GM10847 (cell line): ENCODE data around the gene SPATA21.

Experiments used
- POLR2A ChIP-seq: IDR thresholded peaks from 2 replicates; pipeline ENCODE4 v1.6.1; 2011; ENCODE audit not compliant: insufficient read length; ENCODE audit errors: extremely low read depth

Gene SPATA21

DNA sequence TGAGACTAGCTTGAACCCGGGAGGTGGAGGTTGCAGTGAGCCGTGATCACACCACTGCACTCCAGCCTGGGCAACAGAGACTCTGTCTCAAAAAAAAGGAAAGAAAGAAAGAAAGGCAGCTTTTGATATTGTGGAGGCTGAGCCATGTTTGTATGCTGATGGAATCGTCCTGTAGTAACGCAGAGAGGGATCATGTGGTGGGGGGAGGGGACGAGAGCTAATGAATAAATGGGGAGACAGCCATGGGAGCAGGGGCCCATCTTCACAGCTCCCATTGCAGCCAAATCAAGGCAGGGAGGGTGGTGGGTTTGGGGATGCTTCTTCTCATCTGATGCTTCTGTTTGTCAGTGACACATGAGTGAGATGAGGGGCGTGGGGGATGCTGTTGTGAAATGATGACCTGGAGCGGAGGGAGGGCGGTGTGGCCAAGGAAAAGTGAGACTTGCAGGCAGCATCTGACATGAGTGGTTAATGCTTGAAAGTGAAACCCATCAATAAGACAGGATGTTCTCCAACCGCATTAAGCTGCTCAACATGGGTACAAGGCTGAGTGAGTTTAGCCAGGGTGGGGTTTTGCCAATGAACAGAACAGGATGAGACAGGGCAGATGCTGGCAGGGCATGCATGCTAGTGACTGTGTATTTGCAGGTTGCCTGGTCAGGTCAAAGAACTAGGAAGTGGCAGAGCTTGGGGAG, 16.7 kb downstream of the SPATA21 start:
- TF ChIP-seq POLR2A, result no peak

DNA sequence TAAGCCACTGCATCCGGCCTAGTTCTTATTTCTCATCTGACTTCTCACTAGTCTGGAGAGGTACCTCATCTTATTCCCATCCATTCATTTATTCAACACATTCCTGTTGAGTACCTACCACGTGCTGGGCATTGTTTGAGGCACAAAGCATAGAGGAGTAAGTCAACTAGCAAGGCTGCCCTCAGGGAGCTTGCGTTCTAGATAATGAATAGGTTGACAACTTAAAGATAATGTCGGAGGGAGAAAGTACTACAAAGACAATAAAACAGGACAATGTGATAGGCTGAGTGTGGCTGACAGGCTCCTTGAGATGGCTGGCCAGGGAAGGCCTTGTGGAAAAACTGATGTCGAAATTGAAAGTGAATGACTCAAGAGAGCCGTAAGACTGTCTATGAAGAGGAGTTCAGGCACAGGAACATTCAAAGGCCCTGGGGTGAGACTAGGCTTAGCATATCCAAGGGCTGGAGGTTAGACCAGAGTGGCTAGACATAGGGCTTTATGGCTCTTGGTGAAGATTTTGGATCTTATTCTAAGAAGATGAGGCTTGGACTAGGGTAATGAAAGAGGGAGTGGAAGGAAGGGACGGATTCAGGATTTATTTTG, 18.3 kb downstream of the SPATA21 start:
- TF ChIP-seq POLR2A, result no peak

DNA sequence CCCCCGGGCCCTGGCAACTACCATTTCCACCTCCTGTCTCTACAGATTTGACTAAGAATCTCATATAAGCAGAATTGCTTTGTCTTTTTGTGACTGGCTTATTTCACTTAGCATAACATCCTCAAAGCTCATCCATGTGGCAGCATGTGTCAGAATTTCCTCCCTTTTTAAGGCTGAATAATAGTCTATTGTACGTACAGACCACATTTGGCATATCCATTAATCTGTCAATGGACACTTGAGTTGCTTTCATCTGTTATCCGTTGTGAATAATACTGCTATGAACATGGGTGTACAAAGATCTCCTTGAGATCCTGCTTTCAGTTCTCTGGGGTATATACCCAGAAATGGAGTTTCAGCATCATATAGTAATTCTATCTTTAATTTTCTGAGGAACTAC, 24.0 kb downstream of the SPATA21 start:
- no peak for TF ChIP-seq POLR2A

DNA sequence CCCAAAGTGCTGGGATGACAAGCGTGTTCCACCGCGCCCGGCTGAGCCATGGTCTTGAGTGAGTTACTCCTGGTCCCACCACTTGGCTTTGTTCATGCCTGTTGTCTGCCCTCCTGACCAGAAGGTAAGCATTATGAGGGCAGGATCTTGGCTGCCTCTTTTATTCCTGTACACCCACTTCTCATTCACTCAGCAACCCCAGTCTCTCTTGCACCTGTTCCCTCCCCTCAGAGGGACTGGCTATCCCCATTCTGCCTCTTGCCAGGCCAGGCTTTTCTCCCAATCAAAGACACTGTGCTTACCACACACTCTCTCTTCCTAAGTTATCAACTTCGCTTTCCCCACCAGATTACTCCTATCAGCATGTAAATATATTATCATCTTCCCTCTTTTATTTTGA, 26.4 kb downstream of the SPATA21 start:
- TF ChIP-seq POLR2A, result no peak

DNA sequence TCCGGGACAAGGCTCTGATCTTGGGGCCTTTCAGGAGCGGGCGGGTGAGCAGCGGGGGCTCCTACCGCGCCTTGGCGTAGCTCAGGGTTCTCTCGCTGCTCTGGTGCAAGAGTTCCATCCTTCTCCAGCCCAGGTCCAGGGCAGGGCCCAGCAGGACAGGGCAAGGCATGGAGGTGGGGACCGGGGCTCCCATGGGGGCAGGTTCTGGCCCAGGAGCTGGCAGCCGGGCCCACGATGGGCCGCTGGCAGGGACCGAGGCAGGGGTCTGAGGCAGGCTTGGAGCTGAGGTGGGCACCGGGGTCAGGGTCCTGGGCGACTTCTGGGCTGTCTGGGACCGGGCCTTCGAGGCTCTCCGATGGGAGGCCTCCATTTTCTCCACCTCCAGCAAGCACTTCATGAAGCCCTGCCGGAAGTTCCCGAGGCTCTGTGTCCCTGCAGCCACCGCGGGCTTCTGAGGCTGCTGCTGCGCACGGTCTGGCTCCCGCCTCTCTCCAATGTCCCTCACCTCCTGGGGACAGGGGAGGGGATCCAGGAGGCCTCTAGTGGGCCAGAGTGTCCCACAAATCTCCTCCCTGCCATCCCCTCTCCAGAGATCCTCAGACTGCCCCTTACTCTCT, 27.6 kb downstream of the SPATA21 start:
- TF ChIP-seq POLR2A, result no peak

DNA sequence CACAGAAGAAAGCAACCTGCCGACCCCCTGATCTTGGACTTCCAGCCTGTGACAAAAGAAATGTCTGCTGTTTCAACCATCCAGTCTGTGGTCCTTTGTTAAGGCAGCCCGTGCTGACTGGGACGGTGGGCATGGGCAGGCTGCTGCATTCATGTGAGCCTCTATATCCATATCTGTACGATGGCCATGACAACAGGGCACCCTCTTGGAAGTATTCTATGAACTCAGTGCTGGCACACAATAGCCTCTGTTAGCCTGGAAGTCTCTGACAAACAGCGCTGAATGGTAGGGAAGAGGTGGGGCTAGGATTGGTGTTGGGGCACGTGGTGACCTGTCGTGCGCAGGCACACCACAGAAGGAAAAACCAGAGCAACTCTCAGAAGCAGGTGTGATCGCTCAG, 30.4 kb downstream of the SPATA21 start:
- no peak for TF ChIP-seq POLR2A

DNA sequence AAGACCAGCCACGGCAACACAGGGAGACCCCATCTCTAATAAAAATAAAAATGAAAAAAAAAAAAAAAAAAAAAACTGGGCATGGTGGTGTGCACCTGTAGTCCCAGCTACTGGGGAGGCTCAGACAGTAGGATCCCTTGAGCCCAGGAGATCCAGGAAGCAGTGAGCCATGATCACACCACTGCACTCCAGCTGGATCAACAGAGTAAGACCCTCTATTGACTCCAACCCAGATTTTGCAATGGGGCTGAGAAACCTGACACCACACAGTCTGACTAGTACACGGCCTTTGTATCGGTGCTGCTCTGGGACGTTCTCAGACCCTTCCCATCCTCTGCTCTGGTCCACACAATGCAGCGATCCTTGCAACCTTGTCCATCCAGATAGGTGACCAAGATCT, 31.8 kb downstream of the SPATA21 start:
- no peak for TF ChIP-seq POLR2A

DNA sequence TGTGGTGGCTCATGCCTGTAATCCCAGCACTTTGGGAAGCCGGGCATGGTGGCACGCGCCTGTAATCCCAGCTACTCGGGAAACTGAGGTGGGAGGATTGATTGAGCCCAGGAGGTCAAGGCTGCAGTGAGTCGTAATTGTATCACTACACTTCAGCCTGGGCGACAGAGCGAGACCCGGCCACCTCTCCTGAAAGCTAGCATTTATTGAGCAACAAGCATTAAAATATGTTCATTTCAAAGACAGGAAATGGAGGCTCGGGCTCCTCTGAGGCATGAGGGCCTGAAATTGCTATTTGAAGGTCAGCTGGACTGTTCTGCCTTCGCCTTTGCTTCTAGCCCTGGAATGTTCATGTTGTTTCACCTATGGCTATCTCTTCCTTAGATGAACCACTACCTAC, 34.5 kb downstream of the SPATA21 start:
- TF ChIP-seq POLR2A, result no peak

DNA sequence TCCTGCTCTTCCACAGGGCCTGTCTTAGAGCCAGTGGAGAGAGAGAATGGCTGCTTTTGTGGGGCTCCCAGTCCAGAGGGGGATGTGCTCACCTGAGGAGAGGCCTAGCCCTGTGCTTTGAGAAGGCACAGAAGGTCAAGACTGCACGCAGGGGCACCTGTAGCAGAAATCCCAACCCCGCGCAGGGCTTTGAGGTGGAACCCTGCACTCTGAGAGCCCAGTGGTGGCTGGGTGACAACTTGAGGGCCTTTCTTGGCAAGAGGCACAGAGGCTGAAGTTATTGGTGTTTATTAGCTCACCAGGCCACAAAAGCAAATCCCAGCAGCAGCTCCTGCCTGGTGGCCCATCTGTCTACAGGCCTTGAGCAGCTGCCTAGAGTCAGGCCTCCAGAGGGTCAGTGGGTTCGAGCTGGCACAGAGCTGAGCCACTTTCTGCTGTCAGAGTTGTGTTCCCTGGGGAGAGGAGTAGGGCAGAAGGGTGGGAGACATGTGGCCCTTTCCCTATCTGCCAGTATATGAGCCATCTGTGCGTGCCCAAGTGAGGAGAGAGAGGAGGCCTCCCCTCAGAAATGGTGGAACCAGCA, 38.8 kb downstream of the SPATA21 start:
- no peak for TF ChIP-seq POLR2A

DNA sequence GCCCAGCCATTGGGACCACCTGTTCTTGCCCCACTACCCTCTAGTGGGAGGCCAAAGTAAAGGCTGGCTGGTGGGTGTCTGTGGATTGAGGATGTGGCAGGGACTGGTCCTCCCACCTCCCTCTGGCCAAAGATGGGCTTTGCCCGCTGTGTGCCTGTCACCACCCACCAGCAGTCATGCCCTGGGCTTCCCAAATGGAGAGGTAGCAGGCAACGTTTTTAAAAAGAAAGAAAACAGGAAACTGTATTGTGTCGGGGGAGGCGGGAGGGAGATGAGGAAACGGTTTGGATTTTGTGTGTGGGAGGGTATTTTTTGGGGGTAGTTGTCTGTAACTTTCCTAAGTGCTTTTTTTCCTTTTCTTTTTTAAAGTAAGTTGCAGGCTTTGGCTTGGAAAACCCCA, 40.1 kb downstream of the SPATA21 start:
- TF ChIP-seq POLR2A, result no peak

DNA sequence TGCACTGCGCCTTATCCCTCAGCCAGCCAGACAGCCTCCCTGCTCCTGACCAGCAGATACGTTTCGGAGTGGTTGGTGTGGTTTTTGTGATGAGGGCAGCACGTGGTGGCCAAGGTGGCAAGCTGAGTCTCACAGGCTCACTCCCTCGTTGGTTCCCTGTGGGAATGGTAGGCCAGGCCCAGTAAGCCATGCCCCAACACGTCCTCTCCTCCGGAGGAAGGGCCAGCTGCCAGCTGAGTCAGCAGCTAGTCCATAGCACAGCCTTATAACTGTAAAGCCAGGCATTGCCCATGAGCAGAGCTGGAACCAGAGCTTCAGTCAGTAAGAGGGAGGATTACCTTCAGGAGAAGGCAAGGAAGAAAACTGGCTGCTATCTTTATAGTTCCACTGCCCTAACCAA, 40.6 kb downstream of the SPATA21 start:
- no peak for TF ChIP-seq POLR2A

DNA sequence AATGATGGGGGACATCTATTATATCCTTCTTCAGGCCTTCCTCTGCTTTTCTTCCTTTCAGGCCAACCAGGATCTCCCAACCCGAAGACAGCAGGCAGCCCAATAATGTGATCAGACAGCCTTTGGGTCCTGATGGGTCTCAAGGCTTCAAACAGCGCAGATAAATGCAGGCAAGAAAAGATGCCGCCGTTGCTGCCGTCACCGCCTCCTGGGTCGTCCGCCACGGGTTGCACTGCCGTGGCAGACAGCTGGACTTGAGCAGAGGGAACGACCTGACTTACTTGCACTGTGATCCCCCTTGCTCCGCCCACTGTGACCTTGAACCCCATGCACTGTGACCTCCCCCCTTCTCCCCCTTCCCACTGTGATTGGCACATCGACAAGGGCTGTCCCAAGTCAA, 42.2 kb downstream of the SPATA21 start:
- no peak for TF ChIP-seq POLR2A

DNA sequence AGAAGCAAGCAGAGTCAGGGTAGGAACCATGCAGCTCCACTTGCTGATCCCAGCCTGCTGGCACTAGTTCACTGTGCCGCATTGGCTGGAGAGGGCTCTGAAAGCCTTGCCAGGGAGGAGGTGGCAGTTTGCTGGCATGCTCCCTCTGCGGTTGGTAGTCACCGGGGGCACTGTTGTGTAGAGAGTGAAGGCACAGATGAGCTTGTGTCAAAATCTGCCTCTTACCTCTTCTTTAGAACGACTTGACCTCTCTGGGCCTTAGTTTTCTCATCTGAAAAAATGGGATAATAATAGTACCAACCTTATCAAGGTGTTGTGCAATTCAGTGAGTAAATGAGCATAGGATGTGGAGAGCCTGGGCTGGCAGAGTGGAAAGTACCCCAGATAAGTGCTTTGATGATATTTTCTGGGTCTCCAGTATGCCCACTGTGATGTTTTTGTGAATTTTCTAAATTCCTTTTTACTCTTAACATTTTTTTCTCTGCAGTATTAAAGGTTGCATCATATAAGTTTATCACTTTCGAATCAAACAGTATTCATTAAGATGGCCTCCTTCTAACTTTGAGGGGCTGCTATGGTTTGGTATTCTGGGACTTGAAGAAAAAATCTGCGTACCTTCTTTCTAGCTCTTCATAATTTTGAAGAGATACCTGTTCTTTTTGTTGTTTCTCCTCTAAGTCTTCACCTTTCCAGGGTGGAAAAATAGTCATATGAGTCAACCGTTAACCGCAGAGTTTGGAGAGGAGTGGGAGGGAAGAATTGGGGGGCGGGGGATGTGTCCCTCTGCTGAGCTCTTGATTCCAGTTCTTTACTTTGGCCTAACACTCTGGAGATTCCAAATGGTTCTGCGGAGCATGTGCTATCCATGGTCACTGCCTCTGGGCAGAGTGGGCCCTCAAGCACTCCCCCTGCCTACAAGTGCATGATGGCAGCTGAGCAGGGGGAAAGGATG, 43.4 kb downstream of the SPATA21 start:
- TF ChIP-seq POLR2A, result no peak

DNA sequence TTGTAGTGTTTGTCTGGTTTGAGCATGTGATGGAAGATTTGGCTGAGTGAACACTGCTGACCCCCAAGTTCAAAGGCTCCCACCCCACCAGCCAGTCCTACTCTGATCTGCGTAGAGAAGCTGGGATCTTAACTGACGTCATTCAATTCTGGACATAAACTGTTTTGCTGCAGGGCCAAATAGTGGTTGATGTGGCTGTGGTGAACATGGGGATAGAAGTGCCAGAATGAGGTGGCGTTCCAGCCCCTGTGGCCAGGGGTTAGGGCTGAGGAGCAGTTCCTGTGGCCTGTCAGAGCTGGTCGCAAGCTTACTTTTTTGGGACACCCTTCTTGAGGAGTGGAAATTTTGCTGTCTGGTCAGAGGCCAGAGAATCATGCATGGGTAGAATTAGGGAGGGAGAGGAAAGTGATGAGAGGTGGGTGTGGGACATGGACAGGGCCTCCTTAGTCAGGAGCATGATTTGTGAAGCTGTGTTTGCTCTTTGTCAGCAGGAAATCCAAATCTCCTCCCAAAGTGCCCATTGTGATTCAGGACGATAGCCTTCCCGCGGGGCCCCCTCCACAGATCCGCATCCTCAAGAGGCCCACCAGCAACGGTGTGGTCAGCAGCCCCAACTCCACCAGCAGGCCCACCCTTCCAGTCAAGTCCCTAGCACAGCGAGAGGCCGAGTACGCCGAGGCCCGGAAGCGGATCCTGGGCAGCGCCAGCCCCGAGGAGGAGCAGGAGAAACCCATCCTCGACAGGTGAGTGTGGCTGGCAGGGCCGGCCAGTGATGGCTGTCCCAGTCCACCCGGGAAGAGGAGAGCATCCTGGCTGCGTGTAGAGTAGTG, 44.3 kb downstream of the SPATA21 start:
- no peak for TF ChIP-seq POLR2A
